DND-41 (cell line): Measurements from ENCODE around the gene YRDC.

ENCODE experiments used
- ATAC-seq: fragments of 200-7000 bp; cut with Tn5 transposase; 3 replicates; pipeline ENCODE4 v1.9.1; 2021; ENCODE audit warnings: low read depth; ENCODE audit not compliant: insufficient read depth
- DNase-seq: peaks from one replicate; pipeline ENCODE4 v3.0.0-alpha.2; 2020
- H2AFZ ChIP-seq: 2 replicates; pipeline ENCODE4 v1.6.0; 2012; ENCODE audit warnings: low read depth, low read length
- H3K27ac ChIP-seq: 2 replicates; pipeline ENCODE4 v1.5.1; 2012; ENCODE audit warnings: low read length, inconsistent platforms
- H3K27me3 ChIP-seq: fragments of 200-600 bp; sonication (generic); 2 replicates; pipeline ENCODE4 v1.6.0; 2012; ENCODE audit warnings: low read length, mild to moderate bottlenecking, inconsistent platforms; ENCODE audit not compliant: insufficient read depth, poor library complexity
- H3K36me3 ChIP-seq: 2 replicates; pipeline ENCODE4 v1.5.1; 2012; ENCODE audit warnings: low read length, inconsistent platforms; ENCODE audit not compliant: insufficient read depth
- H3K4me1 ChIP-seq: 2 replicates; pipeline ENCODE4 v1.5.1; 2012; ENCODE audit warnings: mild to moderate bottlenecking, low read length; ENCODE audit not compliant: insufficient read depth
- H3K4me2 ChIP-seq: 2 replicates; pipeline ENCODE4 v1.6.0; 2012; ENCODE audit warnings: mild to moderate bottlenecking, moderate library complexity, low read length, inconsistent platforms; ENCODE audit not compliant: insufficient read depth
- H3K4me3 ChIP-seq, 2 experiments: fragments of 200-600 bp in 1 of 2; shearing (Covaris generic) in 1 of 2; 2 replicates each; pipeline ENCODE4 v1.5.1; 2012 to 2016; ENCODE audit warnings: inconsistent platforms in 2 of 2, low read length in 2 of 2, mild to moderate bottlenecking in 2 of 2, low read depth in 1 of 2, moderate library complexity in 1 of 2
- H3K79me2 ChIP-seq: 2 replicates; pipeline ENCODE4 v1.6.0; 2012; ENCODE audit warnings: low read length, inconsistent platforms; ENCODE audit not compliant: insufficient read depth
- H3K9ac ChIP-seq: 2 replicates; pipeline ENCODE4 v1.6.0; 2012; ENCODE audit warnings: low read depth, mild to moderate bottlenecking, inconsistent platforms, low read length, moderate library complexity
- H3K9me3 ChIP-seq: 2 replicates; pipeline ENCODE4 v1.5.1; 2012; ENCODE audit warnings: low read length, moderate library complexity, mild to moderate bottlenecking, inconsistent platforms; ENCODE audit not compliant: insufficient read depth, severe bottlenecking
- H4K20me1 ChIP-seq: 2 replicates; pipeline ENCODE4 v1.6.0; 2012; ENCODE audit warnings: low read length; ENCODE audit not compliant: insufficient read depth
- EZH2 ChIP-seq: IDR thresholded peaks from 3 replicates; pipeline ENCODE4 v1.6.1; 2012; ENCODE audit warnings: borderline replicate concordance, low read depth, mild to moderate bottlenecking, moderate library complexity, low read length, inconsistent platforms; ENCODE audit not compliant: severe bottlenecking
- TF ChIP-seq, protein P1 (sequence below): IDR thresholded peaks from 2 replicates; pipeline ENCODE4 v1.5.1; 2012; ENCODE audit warnings: borderline replicate concordance, low read length, moderate library complexity, mild to moderate bottlenecking; ENCODE audit not compliant: poor library complexity, severe bottlenecking; ENCODE audit errors: extremely low read depth

YRDC gene

GRCh38 chr1:37759451-37759850, 48.6 kb downstream of the YRDC start:
- Histone ChIP-seq H3K27ac (no peak overlapping the region), H3K9ac (no peak overlapping the region), H3K36me3 (no peaks in the 10 kb centered on the region), H3K4me1 (no peaks in the 10 kb centered on the region), H3K4me2 (no peak overlapping the region), H3K27me3 (peaks cover 5% of the 10 kb centered on the region), H4K20me1 (peaks cover 5% of the 10 kb centered on the region; the same call in 1 of the 2 replicates), H3K9me3 (no peaks in the 10 kb centered on the region), H3K4me3 (no peak overlapping the region), H3K79me2 (no peaks in the 10 kb centered on the region), H2AFZ (no peak overlapping the region)
- DNase-seq (no peak), ATAC-seq (no peak)
- TF ChIP-seq, protein P1, sequence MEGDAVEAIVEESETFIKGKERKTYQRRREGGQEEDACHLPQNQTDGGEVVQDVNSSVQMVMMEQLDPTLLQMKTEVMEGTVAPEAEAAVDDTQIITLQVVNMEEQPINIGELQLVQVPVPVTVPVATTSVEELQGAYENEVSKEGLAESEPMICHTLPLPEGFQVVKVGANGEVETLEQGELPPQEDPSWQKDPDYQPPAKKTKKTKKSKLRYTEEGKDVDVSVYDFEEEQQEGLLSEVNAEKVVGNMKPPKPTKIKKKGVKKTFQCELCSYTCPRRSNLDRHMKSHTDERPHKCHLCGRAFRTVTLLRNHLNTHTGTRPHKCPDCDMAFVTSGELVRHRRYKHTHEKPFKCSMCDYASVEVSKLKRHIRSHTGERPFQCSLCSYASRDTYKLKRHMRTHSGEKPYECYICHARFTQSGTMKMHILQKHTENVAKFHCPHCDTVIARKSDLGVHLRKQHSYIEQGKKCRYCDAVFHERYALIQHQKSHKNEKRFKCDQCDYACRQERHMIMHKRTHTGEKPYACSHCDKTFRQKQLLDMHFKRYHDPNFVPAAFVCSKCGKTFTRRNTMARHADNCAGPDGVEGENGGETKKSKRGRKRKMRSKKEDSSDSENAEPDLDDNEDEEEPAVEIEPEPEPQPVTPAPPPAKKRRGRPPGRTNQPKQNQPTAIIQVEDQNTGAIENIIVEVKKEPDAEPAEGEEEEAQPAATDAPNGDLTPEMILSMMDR, result no peak
- no peak for TF ChIP-seq EZH2

DNA sequence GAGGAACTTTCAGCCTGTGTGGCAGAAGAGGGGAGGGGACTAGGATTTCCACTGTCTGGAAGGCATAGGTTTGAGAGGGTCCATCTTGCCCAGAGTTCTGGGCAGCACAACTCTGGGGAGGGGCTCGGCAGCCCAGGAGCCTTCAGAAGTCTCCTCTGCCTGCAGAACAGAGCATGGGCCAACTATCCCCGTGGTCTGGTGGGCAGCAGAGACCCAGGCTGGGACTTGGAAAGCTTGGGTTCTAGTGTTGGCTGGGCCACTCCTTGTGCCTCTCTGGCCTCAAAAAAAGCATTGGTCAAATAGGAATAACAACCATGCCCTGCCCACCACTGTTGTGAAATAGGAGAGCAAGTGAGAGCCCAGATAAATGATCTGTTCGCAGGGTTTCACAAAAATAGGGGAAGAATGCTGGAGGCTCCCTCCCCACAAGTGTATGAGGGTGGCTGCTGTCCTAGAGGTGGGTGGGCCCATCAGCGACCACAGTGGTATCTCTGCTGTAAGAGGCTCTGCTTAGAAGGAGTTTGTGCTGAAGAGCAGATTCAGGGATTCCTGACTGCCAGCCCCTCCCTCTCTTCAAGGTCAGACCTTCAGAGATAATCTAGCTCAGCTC, 52.0 kb downstream of the YRDC start:
- no peak overlapping the region for H3K27ac ChIP-seq
- peaks cover 5% of the 10 kb centered on the region for H3K27me3 ChIP-seq
- no peaks in the 10 kb centered on the region for H3K9me3 ChIP-seq
- no peak overlapping the region for H2AFZ ChIP-seq
- H3K4me2 ChIP-seq, result no peak overlapping the region
- H4K20me1 ChIP-seq, result no peaks in the 10 kb centered on the region; the same call in 1 of the 2 replicates
- TF ChIP-seq, protein P1, result no peak
- no peak for TF ChIP-seq EZH2
- no peaks in the 10 kb centered on the region for H3K4me1 ChIP-seq
- H3K9ac ChIP-seq, result no peak overlapping the region
- H3K36me3 ChIP-seq, result no peaks in the 10 kb centered on the region
- no peak overlapping the region for H3K4me3 ChIP-seq
- no peak for DNase-seq
- no peaks in the 10 kb centered on the region for H3K79me2 ChIP-seq
- no peak for ATAC-seq

DNA sequence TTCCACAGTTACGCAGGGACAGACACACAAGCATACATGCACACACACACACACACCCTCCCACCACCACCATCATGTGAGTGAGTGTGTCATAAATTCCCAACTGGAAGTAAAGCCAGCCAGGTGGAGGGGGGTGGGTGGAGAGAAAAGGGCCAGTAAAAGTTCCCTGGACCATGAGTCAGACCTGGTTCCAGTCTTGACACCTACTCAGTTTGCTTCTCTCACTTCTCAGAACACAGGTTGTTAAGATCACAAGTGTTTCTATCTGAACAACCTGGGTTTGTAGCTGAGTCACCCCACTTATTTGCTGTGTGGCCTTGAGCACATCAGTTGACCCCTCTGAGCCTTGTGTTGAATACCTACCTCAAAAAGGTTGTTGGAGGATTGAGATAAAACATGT, 52.7 kb downstream of the YRDC start:
- H4K20me1 ChIP-seq, result no peaks in the 10 kb centered on the region; the same call in 1 of the 2 replicates
- H3K4me3 ChIP-seq, result no peak overlapping the region
- H2AFZ ChIP-seq, result no peak overlapping the region
- no peaks in the 10 kb centered on the region for H3K36me3 ChIP-seq
- DNase-seq (no peak), ATAC-seq (no peak)
- H3K27me3 ChIP-seq, result peaks cover 5% of the 10 kb centered on the region
- H3K79me2 ChIP-seq, result no peaks in the 10 kb centered on the region
- H3K9ac ChIP-seq, result no peak overlapping the region
- H3K9me3 ChIP-seq, result no peaks in the 10 kb centered on the region
- H3K27ac ChIP-seq, result no peak overlapping the region
- TF ChIP-seq, protein P1, result no peak
- TF ChIP-seq EZH2, result no peak
- H3K4me1 ChIP-seq, result no peaks in the 10 kb centered on the region
- H3K4me2 ChIP-seq, result no peak overlapping the region
